Dermis microvascular lymphatic vessel endothelial cell (primary cell): ENCODE data around the gene ALDH1A2. TPM values are rescaled to one million over a fixed set of nuclear protein-coding genes. Genes with fewer than 3 reads are reported as not detected.

Experiments
- DNase-seq, 2 donors: peaks; one replicate each; pipeline versions ENCODE4 v3.0.0 to v3.0.0-alpha.2; 2010; ENCODE audit warnings: low read depth in 2 of 2
- total RNA-seq: library from RNA; depleted of rRNA; stranded (reverse); fragments of >200 nt; gene quantifications from 2 replicates; pipeline ENCODE4 v1.2.1, GENCODE V29; 2014

The ALDH1A2 gene
- total RNA-seq, 1 donor from 2014 or later: 33.5 TPM

- DNase-seq: no peak
Measured at GRCh38 chr15:57945616-57946015, 119.9 kb downstream of the ALDH1A2 start.

DNA sequence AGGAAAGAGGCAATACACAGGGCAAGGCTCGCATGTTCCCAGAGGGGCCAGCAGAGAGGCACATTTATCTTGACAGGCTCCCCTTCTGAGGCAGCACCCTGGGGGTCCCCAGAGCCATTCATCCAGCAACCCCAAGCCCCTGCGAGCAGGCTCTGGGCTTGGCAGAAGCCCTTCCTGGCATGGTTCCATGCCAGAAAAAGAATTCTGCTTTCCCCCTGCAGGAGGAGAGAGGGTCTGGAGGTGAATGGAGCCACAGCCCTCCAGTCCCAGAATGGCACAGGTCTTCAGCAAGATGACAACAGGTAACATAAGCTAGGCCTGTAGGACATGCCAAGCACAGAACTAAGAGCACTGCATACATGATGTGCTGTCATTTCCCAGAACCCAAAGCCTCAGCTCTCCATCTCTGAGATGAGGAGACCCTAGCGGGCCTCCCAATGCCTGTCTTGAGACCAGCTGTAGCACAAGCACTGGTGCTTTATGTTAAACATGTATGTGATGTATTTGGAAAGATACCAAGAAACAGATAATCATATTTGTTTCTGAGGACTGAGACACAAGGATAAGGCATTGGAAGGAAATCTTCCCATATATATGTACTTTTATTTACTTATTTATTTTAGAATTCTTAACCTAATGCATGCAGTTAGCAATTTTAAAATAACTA is 121.6 kb downstream of the ALDH1A2 start:
- DNase-seq: no peak

DNA sequence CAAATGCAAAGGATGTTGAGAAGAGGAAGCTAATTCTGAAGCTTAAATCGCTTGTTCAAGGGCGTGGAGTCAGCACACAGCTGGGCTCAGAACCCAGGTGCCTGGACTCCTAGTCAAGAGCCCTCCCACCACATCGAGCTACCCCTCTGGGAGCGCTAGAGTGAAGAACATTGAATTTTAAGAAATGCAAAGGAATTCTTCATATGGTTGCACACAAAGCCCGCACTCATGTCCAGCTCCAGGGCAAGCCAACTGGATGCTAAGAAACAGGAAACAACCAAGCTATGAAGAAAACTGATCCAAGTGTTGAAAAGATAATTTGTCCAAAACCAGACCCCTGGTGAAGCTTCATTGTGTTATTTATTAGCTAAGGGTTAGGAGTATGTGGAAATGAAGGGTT is 122.3 kb downstream of the ALDH1A2 start:
- no peak for DNase-seq

DNA sequence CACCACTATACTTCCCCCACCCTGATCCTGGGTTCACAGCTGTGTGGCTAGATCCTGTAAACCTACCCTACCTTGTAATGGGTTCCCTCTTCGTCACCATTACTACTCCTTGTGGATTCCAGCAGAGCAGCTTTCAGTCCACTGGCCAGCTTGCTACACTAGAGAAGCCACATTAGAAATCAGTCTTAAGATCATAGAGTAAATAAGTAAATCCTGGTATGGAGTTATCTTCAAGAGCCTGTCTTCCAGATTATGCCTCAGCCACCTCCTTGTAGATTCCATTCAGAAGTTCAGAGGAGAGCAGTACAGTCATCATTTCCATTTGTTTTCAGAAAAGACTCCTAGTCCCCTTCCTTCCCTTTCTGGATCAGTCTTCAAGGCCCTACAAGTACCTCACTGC is 123.7 kb downstream of the ALDH1A2 start:
- no peak for DNase-seq

DNA sequence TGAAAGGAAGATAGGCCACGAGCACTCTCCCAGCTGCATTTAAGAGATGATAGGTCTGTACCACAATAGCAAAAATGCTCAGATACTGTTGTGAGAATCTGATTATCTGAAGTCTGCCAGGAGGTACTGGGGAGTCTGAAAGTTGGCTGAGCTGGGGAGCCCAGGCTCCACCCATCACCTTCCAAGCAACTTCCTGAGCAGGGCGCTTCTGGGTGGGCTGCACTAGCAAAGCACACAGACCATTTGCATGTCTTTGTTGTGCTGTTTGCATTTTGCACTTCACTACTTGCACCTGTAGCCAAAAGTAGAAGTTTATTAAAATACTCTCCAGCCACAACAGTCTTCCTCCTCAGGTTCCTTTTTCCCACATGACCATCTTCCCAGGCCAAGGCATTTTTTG is 133.2 kb downstream of the ALDH1A2 start:
- no peak for DNase-seq

DNA sequence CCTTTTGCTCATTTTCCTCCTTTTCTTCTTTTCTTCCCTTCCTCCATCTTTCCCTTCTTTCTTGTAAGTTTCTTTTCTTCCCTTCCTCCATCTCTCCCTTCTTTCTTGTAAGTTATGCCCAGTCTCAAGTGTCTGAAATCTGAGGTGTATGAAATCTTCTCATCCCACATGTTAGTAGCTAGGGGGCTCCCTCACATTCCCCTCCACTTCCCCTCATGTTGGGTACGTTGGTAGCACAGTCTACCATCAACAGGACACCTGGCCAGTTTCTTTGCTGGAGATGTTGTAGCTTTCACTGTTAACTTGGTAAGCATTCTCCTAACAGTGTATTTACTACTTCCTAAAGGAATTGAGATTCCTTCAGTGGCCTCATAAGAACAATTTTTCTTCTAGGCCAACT is 133.9 kb downstream of the ALDH1A2 start:
- no peak for DNase-seq

DNA sequence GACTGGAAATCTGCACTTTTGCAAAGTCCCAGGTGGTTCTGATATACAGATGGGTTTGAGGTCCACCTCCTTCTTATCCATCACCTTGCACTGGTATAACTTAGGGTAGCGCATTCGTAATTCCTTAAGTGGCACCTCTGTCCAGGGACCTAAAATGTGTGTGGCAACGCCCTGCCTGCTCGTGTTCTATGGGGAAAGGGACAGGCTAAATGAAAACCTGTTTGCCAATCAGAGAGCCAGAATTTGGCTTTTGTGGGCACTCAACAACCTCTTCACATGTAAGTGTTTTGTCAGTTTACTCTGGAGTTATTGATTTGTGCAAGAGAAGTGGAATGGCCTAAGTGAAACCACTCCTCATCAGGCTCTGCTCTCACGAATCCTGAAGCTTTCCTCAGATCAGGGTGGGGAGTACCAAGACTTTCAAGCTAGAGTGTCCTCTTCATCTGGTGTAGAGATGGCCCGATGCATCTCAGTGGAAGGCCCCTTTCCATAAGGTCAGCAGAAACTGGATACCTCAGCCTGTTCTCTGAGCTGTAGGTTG is 138.3 kb downstream of the ALDH1A2 start:
- DNase-seq: no peak

- no peak for DNase-seq
Measured at GRCh38 chr15:57925650-57926049, 139.9 kb downstream of the ALDH1A2 start.

- DNase-seq: no peak
Measured at GRCh38 chr15:57924598-57924997, 140.9 kb downstream of the ALDH1A2 start.

GRCh38 chr15:57923750-57924149 is 141.8 kb downstream of the ALDH1A2 start:
- peak in 1 of 2 donors; percentile 51 for DNase-seq

- DNase-seq: peak; percentile 79 to 83
Measured at GRCh38 chr15:57923306-57923705, 142.2 kb downstream of the ALDH1A2 start.

DNA sequence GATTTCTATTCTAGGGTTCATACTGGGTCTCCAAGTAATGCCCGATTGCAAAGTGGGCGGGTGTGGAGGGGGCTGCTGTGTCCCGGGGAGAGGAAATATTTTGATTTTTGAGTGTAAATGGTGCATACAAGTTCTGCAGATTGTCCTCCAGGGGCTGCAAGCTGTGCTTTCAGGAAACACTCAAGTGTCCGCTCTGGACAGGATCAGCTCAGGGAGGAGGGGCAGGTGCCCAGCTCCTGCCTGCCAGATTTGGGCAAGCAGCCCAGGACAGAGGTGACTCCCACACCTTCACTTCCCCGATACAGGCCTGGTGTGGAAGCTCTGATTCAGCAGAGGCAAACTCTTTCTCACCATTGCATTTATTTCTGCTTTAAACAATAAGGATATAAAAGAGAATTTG is 142.7 kb downstream of the ALDH1A2 start:
- peak; percentile 80 for DNase-seq

DNA sequence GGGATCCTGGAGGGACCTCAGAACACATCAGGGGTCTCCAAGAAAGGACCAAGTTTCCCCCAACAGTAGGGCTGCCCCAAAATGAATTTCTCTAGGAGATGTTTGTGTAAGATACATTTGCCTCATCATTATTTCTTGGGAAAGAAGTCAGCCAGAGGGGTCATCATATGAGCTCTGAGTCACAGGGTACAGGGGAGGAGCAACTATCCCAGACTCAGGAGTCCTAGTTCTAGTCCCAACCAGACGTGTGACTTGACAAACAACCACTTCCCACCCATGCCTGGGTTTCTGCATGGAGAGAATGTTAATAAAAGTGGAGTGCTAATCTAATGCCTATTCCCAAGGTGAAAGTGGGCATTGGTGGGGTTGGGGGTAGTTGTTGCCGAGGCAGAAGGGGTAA is 144.1 kb downstream of the ALDH1A2 start:
- DNase-seq: peak in 1 of 2 donors; percentile 23

DNA sequence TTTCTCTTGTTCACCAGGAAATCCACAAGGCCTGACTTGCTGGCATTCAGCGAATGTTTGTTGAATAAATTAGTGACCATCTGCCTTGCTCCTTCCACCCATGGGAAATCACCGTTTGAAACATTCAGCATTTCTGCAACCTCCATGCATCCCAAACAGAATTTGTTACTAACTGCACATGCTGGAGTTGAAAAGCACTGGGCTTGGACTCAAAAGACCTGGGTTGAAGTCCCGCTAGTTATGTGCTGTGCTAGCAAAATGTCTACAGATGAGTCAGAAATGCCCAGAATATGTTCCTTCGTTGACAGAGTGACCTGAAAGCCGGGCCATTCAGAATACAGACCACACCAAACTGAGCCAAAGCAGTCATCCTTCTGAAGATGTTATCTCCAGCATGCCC is 144.6 kb downstream of the ALDH1A2 start:
- DNase-seq: peak; percentile 13 to 18

- no peak for DNase-seq
Measured at GRCh38 chr15:57919754-57920153, 145.8 kb downstream of the ALDH1A2 start.

GRCh38 chr15:57917998-57918397 is 147.5 kb downstream of the ALDH1A2 start:
- no peak for DNase-seq

GRCh38 chr15:57916695-57917094 is 148.8 kb downstream of the ALDH1A2 start:
- DNase-seq: no peak

- DNase-seq: no peak
Measured at GRCh38 chr15:57915827-57916531, 149.5 kb downstream of the ALDH1A2 start.

DNA sequence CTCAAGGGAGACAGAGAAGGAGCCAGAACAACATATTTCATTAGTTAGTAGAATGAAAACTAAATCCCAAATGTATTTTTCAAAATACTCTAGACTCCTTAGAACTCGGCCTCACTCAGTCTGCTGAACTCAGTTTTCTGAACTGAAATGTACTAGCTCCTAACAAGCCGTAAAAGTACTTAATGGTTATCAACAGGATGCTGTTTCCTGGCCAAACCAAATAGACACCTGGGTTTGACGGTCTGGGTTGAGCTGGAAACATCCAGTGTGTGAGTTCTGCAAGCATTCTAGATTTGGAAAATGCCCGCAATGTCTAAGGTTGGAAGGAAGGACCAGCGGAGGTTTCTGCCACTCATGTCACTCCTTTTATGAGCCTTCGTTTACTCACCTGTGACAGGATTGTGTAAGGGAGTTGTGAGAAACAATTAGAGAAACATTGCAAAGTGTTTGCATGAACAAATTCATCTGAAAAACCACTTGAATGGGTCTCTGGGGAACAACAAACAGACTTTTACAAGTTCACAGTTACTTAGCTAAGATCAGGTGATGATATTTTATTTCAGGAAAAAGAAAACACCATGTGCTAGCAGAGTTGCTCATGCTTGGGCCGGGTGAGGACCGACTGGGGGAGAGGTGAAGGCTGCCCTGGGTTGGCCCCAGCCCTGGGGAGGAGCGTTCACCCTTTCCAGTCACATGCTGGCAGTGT is 151.0 kb downstream of the ALDH1A2 start:
- peak; percentile 13 to 48 for DNase-seq

DNA sequence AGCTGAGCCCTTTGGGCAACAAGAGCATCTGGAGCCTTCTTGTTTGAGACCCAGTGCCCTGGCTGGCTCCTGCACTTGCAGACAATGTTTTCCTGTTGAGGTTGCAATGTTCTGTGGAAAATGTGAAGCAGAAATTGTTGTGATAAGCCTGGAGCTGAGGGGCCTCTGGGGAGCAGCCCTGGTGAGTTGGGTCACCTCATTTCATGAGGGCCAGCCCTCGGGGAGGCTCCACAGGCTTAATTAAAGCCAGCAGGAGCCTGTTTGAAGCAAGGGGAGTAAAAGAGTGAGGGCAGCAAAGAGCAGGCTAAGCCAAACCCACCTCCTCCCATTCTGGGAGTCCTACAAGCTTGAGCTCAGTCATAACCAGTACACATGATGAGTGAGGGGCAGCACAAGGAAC is 154.3 kb downstream of the ALDH1A2 start:
- no peak for DNase-seq

DNA sequence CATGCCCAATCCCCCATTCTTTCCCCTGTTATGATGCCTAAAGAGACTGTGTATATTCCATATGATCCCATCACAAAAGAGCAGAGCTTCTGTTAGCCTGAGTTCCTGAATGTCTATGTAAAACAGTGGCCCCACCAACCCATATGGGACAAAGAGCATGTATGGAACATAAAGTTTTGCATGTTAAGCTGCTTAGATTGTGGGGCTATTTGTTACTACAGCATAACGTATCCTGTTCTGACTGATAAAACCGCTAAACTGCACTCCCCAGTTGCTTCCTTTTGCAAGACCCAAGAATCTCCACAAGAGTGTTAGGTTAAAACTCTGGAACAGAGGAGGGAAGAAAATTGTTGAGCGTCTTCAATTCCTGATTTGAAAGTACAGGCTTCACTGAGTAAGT is 154.8 kb downstream of the ALDH1A2 start:
- DNase-seq: no peak

DNA sequence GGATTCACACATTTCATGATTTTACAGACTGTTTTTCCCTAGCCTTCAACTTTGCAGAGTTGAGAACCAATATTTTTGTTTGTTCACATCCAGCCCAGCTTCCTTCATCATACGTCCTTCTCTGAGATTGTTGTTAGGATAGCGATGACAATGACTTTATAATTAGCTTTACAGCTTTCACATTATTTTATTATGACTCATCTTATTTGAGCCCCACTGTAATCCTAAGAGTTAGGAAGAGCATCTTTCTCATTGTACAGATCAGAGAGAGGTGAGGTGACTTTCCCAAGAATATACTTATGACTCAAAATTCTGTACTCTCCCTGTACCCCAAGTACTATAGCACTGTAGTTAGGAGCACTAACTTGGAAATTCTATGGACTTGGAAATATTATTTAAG is 156.1 kb downstream of the ALDH1A2 start:
- DNase-seq: no peak
